Iris pigment epithelial cell (primary cell): ENCODE data around the gene NOL4L.
A peak's percentile ranks its signal among the peaks of the same experiment; 100 is the strongest.

ENCODE experiments used
- DNase-seq: peaks from one replicate; pipeline ENCODE4 v3.0.0-alpha.2; 2011; ENCODE audit warnings: low read depth

NOL4L gene

GRCh38 chr20:32539817-32540675 is 45.1 kb downstream of the NOL4L start:
- DNase-seq = no peak

GRCh38 chr20:32539026-32539816 is 45.9 kb downstream of the NOL4L start:
- DNase-seq = no peak

GRCh38 chr20:32538526-32538939 is 46.6 kb downstream of the NOL4L start:
- peak; percentile 20 for DNase-seq

DNA sequence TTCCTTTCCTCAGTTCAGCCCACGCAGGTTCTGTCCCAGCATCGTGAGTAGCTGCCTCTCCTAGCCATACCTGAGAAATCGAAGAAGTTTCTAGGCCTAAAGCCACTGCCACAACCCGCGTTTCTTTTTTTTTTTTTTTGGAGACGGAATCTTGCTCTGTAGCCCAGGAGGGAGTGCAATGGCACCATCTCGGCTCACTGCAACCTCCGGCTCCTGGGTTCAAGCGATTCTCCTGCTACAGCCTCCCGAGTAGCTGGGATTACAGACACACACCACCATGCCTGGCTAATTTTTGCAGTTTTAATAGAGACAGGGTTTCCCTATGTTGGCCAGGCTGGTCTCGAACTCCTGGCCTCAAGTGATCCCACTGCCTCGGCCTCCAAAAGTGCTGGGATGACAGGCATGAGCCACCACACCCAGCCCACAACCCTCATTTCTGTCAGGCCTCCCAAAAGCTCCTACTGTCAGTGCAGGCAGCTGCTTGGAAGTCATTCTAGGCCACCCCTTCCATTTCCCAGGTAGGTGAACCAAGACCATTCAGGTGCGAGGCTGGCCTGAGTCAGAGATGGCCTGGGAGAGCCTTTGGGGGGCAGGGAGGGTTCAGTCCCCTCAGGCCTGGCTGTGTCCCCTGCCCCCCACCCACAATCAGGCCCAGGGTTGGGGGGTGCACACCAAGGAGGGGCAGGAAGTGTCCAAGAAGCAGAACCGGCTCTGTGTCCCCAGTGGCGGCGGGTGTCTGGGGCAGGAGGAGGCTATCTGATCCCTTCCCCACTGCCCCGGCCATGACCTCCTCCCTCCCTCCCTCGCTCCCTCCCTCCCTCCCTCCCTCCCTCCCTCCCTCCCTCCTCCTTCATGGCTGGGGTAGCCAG is 47.2 kb downstream of the NOL4L start:
- no peak for DNase-seq

DNA sequence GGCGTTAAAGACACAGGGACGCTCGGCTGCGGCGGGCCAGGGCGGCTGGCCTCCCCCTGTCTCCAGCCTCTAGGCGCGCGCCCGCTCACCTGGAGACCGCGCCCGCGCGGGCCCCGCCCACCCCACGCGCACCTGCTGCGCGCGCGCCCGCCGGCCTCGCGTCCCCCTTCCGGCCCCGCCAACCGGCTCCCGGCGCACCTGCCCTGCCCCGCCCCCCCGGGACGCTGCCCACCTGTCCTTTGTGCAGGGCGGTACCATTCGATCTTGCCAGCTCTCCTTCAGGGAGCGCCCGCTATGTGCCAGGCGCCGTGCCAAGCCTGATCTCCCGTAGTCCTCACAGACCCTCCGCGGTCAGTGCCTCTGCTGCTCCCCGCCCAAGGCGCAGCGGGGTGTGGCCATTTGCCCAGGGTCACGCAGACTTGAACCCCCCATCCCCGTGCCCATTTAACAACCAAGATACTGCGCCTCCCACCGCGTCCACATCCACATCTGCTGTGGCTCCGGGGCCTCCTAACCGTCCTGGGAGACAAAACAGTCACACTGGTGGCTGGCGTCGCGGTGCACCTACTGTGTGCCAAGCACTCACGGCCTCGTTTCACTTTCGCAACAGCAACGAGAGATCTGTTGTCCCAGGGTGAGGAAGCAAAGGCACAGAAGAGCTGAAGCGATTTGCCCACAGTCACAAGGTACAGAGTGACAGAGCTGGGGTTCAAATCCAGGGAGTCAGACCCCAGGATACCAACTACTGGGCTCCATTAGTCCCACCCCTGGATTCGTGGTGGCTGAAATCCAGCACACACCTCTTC is 48.1 kb downstream of the NOL4L start:
- no peak for DNase-seq

- no peak for DNase-seq
Observed at GRCh38 chr20:32535953-32536823, 48.9 kb downstream of the NOL4L start.

DNA sequence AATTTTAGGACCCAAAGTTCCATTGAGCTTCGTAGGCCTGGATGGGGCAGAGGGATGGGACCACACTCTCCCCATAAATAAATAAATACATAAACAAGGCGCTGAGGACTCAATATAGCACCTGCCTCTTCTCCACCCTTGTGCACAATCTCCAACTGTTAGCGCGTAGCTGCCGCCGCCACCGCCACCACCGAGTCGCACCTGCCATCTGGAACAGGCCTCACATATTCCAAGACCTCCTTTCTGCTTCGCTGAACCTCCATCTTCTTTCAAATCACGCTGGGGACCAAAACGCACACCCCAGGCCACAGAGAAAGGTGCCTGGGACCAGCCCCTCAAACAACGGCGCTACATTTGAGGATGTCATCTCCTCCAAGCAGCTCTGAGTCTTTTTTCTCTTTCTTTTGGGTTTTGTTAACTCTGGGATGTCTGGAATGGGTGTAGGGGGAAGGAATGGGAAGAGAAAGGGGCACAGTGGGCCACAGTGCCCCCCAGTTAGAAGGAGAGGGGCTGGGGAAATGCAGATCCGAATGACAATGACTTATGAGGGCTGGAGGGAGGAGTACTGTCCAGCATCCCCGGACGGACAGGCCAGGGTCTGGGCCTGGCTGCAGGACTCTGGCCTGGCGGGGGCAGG is 49.7 kb downstream of the NOL4L start:
- no peak for DNase-seq

- no peak for DNase-seq
Observed at GRCh38 chr20:32534661-32535240, 50.4 kb downstream of the NOL4L start.

- no peak for DNase-seq
Observed at GRCh38 chr20:32533732-32534131, 51.4 kb downstream of the NOL4L start.

- no peak for DNase-seq
Observed at GRCh38 chr20:32532246-32532645, 52.9 kb downstream of the NOL4L start.

- no peak for DNase-seq
Observed at GRCh38 chr20:32528905-32529670, 56.0 kb downstream of the NOL4L start.

DNA sequence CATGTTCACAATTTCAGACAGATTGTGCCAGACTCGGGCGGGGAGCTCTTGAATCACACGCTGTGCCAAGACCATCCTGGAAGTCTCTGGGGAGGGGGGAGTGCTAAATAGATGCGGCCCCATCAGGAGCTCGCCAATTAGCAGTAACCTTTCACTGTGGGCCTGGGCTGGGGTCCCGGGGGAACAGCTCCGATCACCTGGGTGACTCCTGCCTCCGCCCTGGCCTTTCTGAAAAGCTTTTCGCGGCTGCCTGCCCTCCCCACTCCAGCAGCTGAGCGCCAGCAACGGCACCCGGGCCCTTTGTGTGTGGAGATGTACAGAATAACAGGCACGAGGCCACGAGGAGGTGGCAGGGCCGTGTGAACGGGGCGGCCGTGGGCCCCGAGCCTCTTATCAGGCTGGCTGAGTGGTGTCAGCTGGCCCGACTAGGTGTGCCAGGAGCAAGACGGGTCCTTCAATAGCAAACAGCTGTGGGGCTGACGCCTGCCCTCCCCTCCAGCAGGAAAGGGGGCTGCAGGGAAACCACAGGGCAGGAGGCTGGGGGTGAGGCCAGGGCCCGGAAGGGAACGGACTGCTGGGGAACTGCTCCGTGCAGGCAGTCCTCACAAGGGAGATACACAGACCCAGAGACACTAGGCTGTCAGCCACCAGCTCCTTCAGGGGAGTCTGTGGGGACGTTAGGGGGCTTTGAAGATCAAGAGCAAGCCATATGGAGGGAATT is 56.8 kb downstream of the NOL4L start:
- no peak for DNase-seq

- DNase-seq = no peak
Observed at GRCh38 chr20:32527447-32528055, 57.6 kb downstream of the NOL4L start.

DNA sequence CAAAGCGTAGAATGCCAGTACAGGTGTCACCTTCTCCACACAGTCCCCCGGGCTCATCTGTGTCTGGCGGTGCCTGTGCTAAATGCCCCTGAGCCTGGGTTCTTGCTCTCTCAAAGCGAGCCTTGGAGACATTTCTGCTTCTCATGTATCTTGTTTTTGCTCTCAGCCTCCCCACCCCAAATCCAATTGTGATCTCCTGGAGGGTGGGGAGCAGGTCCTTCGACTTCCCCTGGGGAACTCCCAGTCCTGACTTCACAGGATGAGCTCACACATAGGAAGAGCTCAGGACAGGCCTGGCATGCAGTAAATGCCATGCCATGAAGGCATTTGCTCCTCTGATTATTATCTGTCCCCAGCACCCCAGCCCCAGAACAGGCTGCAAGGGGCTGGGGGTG is 58.1 kb downstream of the NOL4L start:
- no peak for DNase-seq

GRCh38 chr20:32526541-32526940 is 58.6 kb downstream of the NOL4L start:
- DNase-seq = no peak

DNA sequence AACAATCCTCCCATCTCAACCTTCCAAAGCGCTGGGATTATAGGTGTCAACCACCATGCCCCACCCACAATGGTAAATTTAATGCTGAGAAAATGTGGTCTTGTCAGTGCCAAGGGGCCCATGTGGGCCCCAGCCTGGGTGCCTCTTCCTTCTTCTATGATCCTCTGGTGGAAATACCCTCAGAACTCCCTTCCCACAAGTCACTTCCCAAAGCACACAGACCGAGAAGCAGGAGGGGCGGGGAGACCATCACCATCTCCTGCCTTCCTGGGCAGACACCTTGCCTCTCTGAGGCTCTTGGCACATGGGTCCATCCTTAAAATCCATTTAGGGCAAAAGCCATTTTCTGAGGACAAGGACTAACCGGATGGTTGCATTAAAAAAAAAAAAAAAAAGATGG is 59.0 kb downstream of the NOL4L start:
- no peak for DNase-seq

GRCh38 chr20:32524829-32525501 is 60.2 kb downstream of the NOL4L start:
- no peak for DNase-seq
